Measurements from ENCODE around the gene USP24. TPM values are rescaled to one million over a fixed set of nuclear protein-coding genes. Genes with fewer than 3 reads are reported as not detected.

Gene USP24
- total RNA-seq, 1 experiment from 2014 or later = 35.3 TPM

- DNase-seq = peak; percentile 32
- peaks cover 17 to 78% (median 46%) of the 10 kb centered on the region in 3 experiments for H3K36me3 Mint-ChIP-seq (ENCODE audit: insufficient read depth in 1 of 3, low read depth in 3 of 3)
These were observed 148.0 kb downstream of the USP24 start for GRCh38 chr1:55067022-55067778.

More at GRCh38 chr1:55067022-55067778, 148.0 kb downstream of the USP24 start:
- no peak overlapping the region for H3K18ac ChIP-seq (ENCODE audit: insufficient read length, low read depth, low read length)
- H2AK5ac ChIP-seq (ENCODE audit: insufficient read length, low read length) = no peak overlapping the region
- no peaks in the 10 kb centered on the region for H3K79me1 ChIP-seq (ENCODE audit: insufficient read depth, low read depth, low read length, poor library complexity, severe bottlenecking)
- H4K8ac ChIP-seq (replicated peaks; ENCODE audit: insufficient read length, low read depth, low read length) = no peak overlapping the region
- H2BK20ac ChIP-seq (ENCODE audit: low read depth, low read length, poor library complexity, severe bottlenecking) = no peak overlapping the region
- Mint-ChIP-seq H3K9me3 (no peaks in the 10 kb centered on the region), H3K4me3 (no peak overlapping the region), H3K27ac (peak overlapping the region in 2 of 3 experiments; percentile 22 to 58; a peak in 3 of 7 replicates), H3K4me1 (peaks cover 3 to 9% of the 10 kb centered on the region in 2 experiments; a peak in 2 of 4 replicates), H3K27me3 (ENCODE audit: low read depth) (no peaks in the 10 kb centered on the region)
- peaks cover 2% of the 10 kb centered on the region for H4K20me1 ChIP-seq (ENCODE audit: control insufficient read depth, insufficient read depth, insufficient read length)
- H3K23me2 ChIP-seq (ENCODE audit: insufficient read length, low read depth, low read length, poor library complexity, severe bottlenecking) = no peaks in the 10 kb centered on the region
- no peak overlapping the region for H3K4ac ChIP-seq (ENCODE audit: low read depth, low read length)
- WGBS (ENCODE audit: extremely low coverage, insufficient read length, low lambda C conversion rate) = no CpG with 5 or more reads among the region's 17 CpGs
- H3K27ac ChIP-seq (ENCODE audit: insufficient read length, low read depth, low read length) = no peak overlapping the region
- no peaks in the 10 kb centered on the region for H3K27me3 ChIP-seq (ENCODE audit: insufficient read depth, low read length)
- no peak overlapping the region for H2BK15ac ChIP-seq (ENCODE audit: low read depth, low read length)
- H3K56ac ChIP-seq (ENCODE audit: insufficient read length, low read depth, low read length) = no peak overlapping the region
- H2BK5ac ChIP-seq (ENCODE audit: insufficient read length, low read length) = no peak overlapping the region
- H4K5ac ChIP-seq (ENCODE audit: insufficient read length, low read depth, low read length) = no peak overlapping the region
- H3K23ac ChIP-seq (ENCODE audit: insufficient read length, low read depth, low read length) = no peak overlapping the region
- no peak overlapping the region for H3K9ac ChIP-seq (ENCODE audit: extremely low read depth, insufficient read length, low read length)
- no peaks in the 10 kb centered on the region for H3K79me2 ChIP-seq (ENCODE audit: insufficient read depth, low read length)
- H2BK12ac ChIP-seq (ENCODE audit: insufficient read length, low read depth, low read length) = no peak overlapping the region
- H3K4me1 ChIP-seq (ENCODE audit: insufficient read depth, low read length) = no peaks in the 10 kb centered on the region
- TF ChIP-seq CTCF (conservative IDR thresholded peaks at IDR 0.05) = no peak
- no peak overlapping the region for H4K91ac ChIP-seq (ENCODE audit: insufficient read length, low read depth, low read length)
- H3K14ac ChIP-seq (ENCODE audit: insufficient read depth, low read length) = no peak overlapping the region
- H2BK120ac ChIP-seq (ENCODE audit: low read depth, low read length, poor library complexity, severe bottlenecking) = no peak overlapping the region
- no peak overlapping the region for H3K4me2 ChIP-seq (ENCODE audit: insufficient read depth, insufficient read length, low read length)
- H3T11ph ChIP-seq (ENCODE audit: low read length) = no peak overlapping the region
- no peaks in the 10 kb centered on the region for H3K9me3 ChIP-seq (ENCODE audit: control insufficient read depth, low read depth, low read length)
- no peak overlapping the region for H2AFZ ChIP-seq (ENCODE audit: low read length)

All from H9 (cell line).